IMR-90 (cell line): ENCODE results near the gene N4BP2L1.

Experiments
- CTCF ChIP-seq: conservative IDR thresholded peaks from 2 replicates; pipeline ENCODE4 v1.5.1; 2012; ENCODE audit warnings: mild to moderate bottlenecking, low read depth, low read length, improper control_type of control experiment
- ELK1 ChIP-seq: fragments of 150-350 bp; IDR thresholded peaks from 2 replicates; pipeline ENCODE4 v1.6.1; 2016; ENCODE audit warnings: low read depth, mild to moderate bottlenecking, low read length, moderate library complexity, borderline replicate concordance
- FOS ChIP-seq: fragments of 150-350 bp; IDR thresholded peaks from 2 replicates; pipeline ENCODE4 v1.6.1; 2016; ENCODE audit warnings: low read depth, low read length
- MAFK ChIP-seq: IDR thresholded peaks from 2 replicates; pipeline ENCODE4 v1.6.1; 2012; ENCODE audit warnings: low read depth, low read length, improper control_type of control experiment
- MAZ ChIP-seq: IDR thresholded peaks from 2 replicates; pipeline ENCODE4 v1.6.1; 2012; ENCODE audit warnings: low read depth, mild to moderate bottlenecking, low read length, improper control_type of control experiment, moderate library complexity, borderline replicate concordance
- MXI1 ChIP-seq: IDR thresholded peaks from 2 replicates; pipeline ENCODE4 v1.6.1; 2012; ENCODE audit warnings: low read depth, mild to moderate bottlenecking, low read length, moderate library complexity, borderline replicate concordance
- POLR2A ChIP-seq: IDR thresholded peaks from 2 replicates; pipeline ENCODE4 v1.6.1; 2012; ENCODE audit warnings: mild to moderate bottlenecking, low read depth, low read length
- RAD21 ChIP-seq: IDR thresholded peaks from 2 replicates; pipeline ENCODE4 v1.6.1; 2012; ENCODE audit warnings: low read length, improper control_type of control experiment
- RFX5 ChIP-seq: IDR thresholded peaks from 2 replicates; pipeline ENCODE4 v1.8.0; 2012; ENCODE audit warnings: low read depth, mild to moderate bottlenecking, low read length, moderate library complexity

GRCh38 chr13:32384702-32385101 is 43.2 kb downstream of the N4BP2L1 start:
- TF ChIP-seq ELK1 (no peak), CTCF (no peak), FOS (no peak), MAFK (no peak), POLR2A (no peak), MXI1 (no peak), RAD21 (no peak), RFX5 (no peak), MAZ (no peak)
